GM19238 (cell line): ENCODE results near the gene ZACN.
"Not testable (repeated sequence)": the region's sequence is repeated elsewhere in the genome, so short reads cannot be mapped to it uniquely, and the experiment has no call there.

Experiments used
- DNase-seq: peaks from one replicate; pipeline ENCODE4 v3.0.0; 2011; ENCODE audit warnings: low spot score; ENCODE audit not compliant: insufficient read length

ZACN gene

DNA sequence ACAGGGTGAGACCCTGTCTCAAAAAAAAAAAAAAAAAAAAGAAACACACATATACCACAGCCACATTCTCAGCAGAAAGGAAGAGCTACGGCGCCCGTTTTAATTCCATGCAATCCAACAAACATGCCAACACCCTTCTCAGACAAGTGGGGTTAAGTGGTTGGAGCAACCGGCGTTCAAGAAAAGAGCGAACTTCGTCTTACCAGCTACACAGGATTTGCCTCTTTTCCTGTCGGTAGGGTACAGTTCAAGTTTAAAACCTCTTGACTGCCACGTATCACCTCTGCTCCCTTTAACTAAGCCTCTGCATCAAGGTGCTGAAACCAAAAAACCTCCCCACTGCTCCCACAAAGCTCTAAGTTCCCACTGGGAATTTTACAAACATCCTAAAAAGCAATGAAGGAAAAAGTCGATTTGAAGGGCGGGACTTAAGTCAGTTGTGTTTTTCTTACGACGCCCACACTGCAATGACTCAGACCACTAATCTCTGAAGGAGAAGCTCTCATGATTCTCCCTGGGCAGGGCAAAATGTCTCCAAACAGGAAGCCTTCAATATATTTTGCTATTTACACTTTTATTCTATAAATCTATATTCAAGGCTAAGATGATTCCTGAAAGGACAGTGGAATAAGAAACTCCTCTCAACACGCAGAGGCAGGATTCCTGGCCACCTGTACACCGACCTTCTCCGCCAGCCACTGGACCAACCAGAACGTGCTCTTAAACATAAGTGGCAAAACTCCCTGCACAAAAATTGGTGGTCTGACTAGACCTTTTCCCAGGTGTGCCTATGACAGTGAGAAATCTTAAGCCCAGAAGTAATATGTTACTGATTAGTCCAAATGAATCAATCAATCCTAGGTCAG is 25.5 kb upstream of the ZACN start:
- DNase-seq = no peak

DNA sequence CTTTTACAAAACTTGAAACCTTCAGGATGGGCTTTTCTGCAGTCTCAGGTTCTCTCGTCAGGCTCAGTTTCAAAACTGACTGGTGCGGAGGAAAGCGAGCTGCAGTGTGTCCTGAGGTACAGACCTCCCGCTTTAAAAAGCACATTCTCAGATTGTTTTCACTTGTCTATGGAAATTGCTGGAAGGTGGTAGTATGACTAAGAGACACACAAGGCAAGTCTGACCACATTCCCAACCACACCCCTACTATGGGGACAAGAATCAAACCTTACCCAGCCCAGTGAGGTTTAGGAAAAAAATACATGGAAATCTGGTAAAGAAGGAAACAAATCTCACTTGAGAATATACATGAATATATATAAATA is 24.9 kb upstream of the ZACN start:
- no peak for DNase-seq

DNA sequence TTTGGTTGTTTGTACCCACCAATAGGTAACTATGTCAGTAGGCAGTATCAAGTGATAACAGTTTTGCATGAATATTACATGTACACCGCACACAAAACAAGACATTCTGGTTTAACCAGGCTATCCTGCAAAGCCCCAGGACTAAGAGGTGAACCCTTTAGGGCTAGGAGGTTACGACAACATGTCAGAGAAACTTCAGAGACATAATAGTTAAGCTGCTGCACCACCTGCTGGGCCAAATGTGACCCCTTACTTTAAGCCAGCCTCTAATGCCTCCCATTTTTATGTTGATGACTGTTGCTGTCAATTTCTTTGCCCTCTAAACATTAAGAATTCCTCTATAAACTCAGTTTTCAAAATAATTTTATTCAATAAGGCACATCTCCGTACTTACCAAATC is 22.1 kb upstream of the ZACN start:
- DNase-seq = no peak

GRCh38 chr17:76058264-76058663 is 20.7 kb upstream of the ZACN start:
- not testable (repeated sequence) for DNase-seq

GRCh38 chr17:76063875-76064546 is 15.0 kb upstream of the ZACN start:
- no peak for DNase-seq

DNA sequence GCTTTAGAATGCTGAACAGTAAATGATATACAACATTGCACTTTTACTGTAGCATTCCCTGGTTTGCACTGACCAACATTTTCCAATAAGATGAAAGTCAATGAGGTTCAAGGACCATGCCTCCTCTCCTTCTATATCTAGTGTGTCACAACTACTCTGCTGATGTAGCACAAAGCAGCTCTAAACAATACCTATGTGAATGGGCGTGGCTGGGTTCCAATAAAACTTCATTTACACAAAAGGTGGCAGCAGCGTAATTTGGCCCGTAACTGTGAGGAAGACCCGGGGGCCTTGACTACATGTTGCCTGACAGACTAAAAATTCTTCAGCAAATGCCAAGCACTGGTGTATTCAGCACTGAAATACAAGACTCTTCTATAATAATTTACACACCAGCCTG is 13.2 kb upstream of the ZACN start:
- no peak for DNase-seq

- no peak for DNase-seq
Measured at GRCh38 chr17:76071531-76072147, 7.3 kb upstream of the ZACN start.

GRCh38 chr17:76072148-76072858 is 6.7 kb upstream of the ZACN start, which contains the start of gene SRP68:
TSS of gene SRP68 (minus strand) at chr17:76072517. CDS start at chr17:76072491, 26 bp downstream.
- DNase-seq = peak; percentile 97

- DNase-seq = no peak
Measured at GRCh38 chr17:76074390-76075363, 4.3 kb upstream of the ZACN start, which contains the start of gene GALR2. TSS of gene GALR2 (plus strand) at chr17:76074781. CDS start at chr17:76074884, 103 bp downstream.

- DNase-seq = no peak
Measured at GRCh38 chr17:76075364-76076145, 3.4 kb upstream of the ZACN start.

DNA sequence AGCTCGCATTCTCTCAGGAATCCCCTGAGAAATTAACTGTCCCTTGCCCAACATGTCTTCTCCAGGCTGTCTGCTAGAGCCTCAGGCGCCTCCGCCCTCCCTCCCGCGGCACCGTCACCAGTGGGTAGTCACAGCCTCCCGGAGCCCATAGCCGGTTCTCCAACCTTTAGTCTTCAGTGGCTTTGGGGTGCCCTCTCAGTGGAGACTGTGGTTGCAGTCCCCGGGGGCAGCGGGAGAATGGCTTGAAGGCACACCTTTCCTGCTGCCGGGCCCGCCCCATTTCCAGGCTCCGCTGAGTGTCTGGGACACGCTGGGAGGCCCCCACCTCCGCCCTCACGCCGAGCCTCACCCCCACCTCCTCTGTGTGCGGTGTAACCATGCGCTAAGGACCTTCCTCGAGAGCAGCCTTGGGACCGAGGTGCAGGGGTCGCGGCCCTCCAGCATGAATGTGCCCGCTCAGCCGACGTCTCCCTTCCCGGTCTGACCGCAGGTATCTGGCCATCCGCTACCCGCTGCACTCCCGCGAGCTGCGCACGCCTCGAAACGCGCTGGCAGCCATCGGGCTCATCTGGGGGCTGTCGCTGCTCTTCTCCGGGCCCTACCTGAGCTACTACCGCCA is 2.7 kb upstream of the ZACN start:
- no peak for DNase-seq

DNA sequence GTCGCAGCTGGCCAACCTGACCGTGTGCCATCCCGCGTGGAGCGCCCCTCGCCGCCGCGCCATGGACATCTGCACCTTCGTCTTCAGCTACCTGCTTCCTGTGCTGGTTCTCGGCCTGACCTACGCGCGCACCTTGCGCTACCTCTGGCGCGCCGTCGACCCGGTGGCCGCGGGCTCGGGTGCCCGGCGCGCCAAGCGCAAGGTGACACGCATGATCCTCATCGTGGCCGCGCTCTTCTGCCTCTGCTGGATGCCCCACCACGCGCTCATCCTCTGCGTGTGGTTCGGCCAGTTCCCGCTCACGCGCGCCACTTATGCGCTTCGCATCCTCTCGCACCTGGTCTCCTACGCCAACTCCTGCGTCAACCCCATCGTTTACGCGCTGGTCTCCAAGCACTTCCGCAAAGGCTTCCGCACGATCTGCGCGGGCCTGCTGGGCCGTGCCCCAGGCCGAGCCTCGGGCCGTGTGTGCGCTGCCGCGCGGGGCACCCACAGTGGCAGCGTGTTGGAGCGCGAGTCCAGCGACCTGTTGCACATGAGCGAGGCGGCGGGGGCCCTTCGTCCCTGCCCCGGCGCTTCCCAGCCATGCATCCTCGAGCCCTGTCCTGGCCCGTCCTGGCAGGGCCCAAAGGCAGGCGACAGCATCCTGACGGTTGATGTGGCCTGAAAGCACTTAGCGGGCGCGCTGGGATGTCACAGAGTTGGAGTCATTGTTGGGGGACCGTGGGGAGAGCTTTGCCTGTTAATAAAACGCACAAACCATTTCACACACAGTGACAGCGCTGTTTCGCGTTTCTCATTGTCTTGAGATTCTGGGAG is 2.0 kb upstream of the ZACN start:
- no peak for DNase-seq

GRCh38 chr17:76077584-76078110 is 1.3 kb upstream of the ZACN start:
- DNase-seq = no peak

DNA sequence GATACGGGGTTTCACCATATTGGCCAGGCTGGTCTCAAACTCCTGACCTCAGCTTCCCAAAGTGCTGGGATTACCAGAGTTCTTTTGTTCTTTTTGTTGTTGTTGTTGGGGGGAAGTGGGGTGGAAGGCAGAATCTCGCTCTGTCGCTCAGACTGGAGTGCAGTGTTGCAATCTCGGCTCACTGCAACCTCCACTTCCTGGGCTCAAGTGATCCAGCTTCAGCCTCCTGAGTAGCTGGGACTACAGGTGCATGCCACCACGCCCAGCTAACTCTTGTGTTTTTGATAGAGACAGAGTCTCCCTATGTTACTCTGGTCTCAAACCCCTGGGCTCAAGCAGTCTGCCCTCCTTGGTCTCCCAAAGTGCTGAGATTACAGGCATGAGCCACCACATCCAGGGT is 612 bp upstream of the ZACN start:
- DNase-seq = not testable (repeated sequence)

GRCh38 chr17:76079535-76079955 is 563 bp downstream of the ZACN start:
- no peak for DNase-seq

GRCh38 chr17:76079956-76080767 is 1.2 kb downstream of the ZACN start:
- no peak for DNase-seq

GRCh38 chr17:76080768-76081287 is 1.8 kb downstream of the ZACN start:
- DNase-seq = no peak
